ENCODE measurements around the gene UBR3.
"Not testable (repeated sequence)": the region's sequence is repeated elsewhere in the genome, so short reads cannot be mapped to it uniquely, and the experiment has no call there.

Gene UBR3

DNA sequence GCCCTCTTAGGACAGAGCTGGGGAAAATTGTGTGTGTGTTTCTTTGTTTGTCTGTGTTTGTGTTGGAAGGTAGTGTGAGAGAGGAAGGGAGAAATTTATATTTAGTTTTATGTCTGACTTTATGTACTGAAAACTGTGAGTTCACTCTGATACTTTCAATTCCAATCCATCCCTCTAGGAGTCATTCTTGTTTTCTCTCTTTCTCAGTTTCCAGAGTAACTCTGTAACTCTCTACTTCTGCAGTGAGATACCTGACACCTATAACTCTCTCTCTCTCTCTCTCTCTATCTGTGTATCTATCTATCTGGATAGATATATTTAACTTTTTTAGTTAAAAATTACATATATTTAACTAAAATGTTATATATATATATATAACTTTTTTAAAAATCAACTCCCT is 128.7 kb downstream of the UBR3 start:
- DNase-seq: no peak

DNA sequence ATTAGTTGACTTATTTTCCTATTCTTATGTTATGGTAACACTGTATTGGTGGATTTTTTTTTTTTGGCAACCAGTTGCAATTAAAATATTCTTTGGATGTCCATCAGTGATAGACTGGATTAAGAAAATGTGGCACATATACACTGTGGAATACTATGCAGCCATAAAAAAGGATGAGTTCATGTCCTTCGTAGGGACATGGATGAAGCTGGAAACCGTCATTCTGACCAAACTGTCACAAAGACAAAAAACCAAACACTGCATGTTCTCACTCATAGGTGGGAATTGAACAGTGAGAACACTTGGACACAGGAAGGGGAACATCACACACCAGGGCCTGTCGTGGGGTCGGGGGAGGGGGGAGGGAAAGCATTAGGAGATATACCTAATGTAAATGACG is 130.0 kb downstream of the UBR3 start:
- DNase-seq: not testable (repeated sequence)

- peak; percentile 18 for DNase-seq
Measured at GRCh38 chr2:169961911-169962310, 134.7 kb downstream of the UBR3 start.

- DNase-seq: no peak
Measured at GRCh38 chr2:169963786-169964185, 136.5 kb downstream of the UBR3 start.

DNA sequence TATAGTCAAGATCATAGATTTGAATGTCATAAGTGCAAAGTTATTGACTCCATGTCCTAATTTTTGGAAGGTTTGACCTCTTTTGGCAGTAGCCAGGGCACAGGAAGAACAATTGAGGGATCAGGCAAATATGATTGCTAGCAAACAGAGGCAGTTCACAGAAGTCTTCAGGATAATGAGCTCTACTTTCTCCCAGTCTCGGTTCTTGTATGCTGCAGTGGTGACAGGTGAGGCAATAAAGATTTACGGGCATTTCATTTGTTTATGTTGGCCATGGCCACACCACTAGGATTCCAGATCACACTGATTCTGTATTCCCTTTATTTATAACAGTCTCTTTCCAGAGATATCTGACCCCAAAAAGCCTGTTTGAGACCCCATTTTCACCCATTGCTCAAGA is 137.5 kb downstream of the UBR3 start:
- DNase-seq: no peak

- DNase-seq: no peak
Measured at GRCh38 chr2:169965495-169965894, 138.2 kb downstream of the UBR3 start.

- DNase-seq: no peak
Measured at GRCh38 chr2:169966454-169966853, 139.2 kb downstream of the UBR3 start.

GRCh38 chr2:169968743-169969142 is 141.5 kb downstream of the UBR3 start:
- no peak for DNase-seq

DNA sequence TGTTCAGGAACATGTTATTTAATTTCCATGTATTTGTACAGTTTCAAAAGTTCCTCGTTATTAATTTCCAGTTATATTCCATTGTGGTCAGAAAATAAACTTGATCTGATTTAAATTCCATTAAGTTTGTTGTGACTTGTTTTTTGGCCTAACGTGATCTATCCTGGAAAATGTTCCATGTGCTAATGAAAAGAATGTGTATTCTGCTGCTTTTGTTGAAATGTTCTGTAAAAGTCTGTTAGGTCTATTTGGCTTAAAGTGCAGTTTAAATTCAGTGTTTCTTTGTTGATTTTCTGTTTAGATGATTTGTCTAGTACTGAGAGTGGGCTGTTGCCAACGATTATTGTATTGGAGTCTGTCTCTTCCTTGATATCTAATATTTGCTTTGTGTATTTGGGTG is 148.0 kb downstream of the UBR3 start:
- no peak for DNase-seq

DNA sequence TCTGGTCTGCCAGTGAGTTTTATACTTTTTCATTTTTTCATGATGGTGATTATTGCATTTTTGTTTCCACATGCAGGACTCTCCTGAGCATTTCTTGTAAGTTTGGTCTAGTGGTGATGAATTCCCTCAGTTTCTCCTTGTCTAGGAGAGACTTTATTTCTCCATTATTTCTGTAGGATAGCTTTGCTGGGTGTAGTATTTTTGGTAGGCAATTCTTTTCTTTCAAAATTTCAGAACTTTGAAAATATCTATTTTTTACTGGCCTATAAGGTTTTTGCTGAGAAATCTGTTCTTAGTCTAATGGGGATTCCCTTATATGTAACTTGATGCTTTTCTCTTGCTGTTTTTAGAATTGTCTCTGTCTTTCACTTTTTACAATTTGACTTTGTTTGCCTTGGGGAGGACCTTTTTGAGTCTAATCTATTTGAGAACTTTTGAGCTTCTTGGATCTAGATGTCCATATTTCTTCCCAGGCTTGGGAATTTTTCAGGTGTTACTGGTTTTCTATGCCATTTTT is 149.1 kb downstream of the UBR3 start:
- no peak for DNase-seq

DNA sequence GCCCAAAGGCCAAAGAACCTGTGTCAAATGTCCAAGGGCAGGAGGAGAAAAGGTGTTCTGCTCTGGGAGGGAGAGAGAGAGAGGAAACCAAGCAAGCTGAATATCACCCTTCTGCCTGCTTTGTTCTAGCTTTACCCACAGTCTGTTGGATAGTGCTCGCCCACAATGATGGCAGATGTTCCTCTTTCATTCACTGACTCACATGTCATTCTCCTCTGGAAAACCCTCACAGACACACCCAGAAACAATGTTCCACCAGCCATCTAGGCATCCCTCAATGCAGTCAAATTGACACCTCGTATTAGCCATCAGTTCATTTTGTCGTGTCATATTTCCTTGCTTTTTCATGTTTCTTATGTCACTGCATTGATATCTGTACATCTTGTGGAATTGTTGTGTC is 150.3 kb downstream of the UBR3 start:
- DNase-seq: no peak

GRCh38 chr2:169978402-169979017 is 151.3 kb downstream of the UBR3 start:
- no peak for DNase-seq

DNA sequence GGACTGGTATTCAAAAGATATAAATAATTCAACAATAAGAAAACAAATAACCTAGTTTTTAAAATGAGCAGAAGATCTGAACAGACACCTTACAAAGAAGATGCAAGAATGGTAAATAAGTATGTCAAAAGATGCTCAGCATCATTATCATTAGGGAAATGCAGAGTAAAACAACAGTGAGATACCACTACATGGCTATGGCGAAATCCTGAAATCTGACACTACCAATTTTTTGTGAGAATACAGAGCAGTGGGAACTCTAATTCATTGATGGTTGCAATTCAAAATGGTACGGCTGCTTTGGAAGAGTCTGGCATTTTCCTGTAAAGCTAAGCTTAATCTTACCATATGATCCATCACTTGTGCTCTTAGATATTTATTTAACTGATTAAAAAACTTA is 151.8 kb downstream of the UBR3 start:
- DNase-seq: no peak

DNA sequence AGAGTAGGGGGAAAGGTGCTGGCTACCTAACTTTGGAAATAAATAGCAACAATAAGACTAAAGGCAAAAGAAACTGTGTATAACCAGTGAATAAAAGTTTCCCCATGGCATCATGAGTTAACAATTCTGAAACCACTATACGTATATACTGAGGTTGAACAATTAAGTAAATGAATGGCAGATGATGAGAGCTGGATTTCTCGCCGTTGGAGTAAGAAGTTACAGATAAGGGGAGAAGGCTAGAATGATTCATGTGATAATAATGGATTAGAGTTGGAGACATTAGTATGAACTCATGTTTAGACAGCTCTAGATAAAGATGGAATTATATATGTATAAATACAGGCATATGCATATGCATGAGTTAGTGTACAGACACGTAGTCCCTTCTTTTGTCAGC is 152.7 kb downstream of the UBR3 start:
- DNase-seq: no peak

GRCh38 chr2:169980643-169981042 is 153.4 kb downstream of the UBR3 start:
- DNase-seq: no peak

DNA sequence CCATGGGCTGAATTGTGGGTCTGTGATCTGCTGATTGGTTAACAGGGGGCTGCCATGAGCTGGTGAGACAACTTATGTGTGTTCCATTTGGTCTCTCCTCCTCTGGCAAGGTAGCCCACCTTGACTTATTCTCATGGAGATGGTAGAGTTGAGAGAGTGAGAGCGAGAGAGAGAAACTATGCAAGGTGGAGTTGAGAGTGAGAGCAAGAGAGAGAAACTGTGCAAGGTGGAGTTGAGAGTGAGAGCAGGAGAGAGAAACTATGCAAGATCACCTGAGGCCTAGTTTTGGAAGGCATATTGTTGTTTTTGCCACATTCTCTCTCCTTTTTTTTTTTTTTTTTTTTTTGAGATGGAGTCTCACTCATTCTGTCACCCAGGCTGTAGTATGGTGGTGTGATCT is 155.7 kb downstream of the UBR3 start:
- DNase-seq: no peak

GRCh38 chr2:169983506-169983905 is 156.3 kb downstream of the UBR3 start:
- no peak for DNase-seq

GRCh38 chr2:169984145-169984544 is 156.9 kb downstream of the UBR3 start:
- DNase-seq: no peak

- DNase-seq: no peak
Measured at GRCh38 chr2:169994752-169995151, 167.5 kb downstream of the UBR3 start.

- DNase-seq: no peak
Measured at GRCh38 chr2:169997140-169997887, 170.1 kb downstream of the UBR3 start.

- no peak for DNase-seq
Measured at GRCh38 chr2:169999054-169999453, 171.8 kb downstream of the UBR3 start.

DNA sequence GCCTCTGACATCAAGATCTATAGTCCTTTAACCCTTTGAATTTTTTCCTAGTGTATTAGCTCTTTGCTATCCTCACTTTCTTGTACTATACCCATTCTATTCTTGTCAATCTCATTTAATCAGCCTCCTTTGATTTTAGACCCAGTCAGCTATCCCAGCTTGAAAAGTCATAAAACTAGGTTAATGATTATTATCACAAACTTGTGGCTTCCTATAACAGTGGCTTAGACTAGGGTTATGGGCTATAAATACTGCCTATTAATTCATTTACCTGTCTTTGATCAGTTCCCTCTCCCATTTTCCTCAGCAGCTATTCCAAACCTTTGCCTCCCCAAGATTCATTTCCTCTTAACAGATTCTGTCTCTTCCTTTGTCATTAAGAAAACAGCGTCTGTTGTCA is 174.8 kb downstream of the UBR3 start:
- DNase-seq: no peak

GRCh38 chr2:170005702-170006101 is 178.4 kb downstream of the UBR3 start:
- DNase-seq: no peak

GRCh38 chr2:170006587-170007325 is 179.5 kb downstream of the UBR3 start:
- no peak for DNase-seq
